A549 (cell line): ENCODE measurements around the gene SYNM.

ENCODE experiments used
- CEBPB ChIP-seq, 2 experiments: fragments of >200 bp in 1 of 2; sonication (Bioruptor Twin) in 1 of 2; formaldehyde crosslinking in 1 of 2; IDR thresholded peaks; 2 replicates each; pipeline ENCODE4 v1.6.1; 2012 to 2016
- CHD2 ChIP-seq: fragments of 150-350 bp; IDR thresholded peaks from 2 replicates; pipeline ENCODE4 v1.6.1; 2014; ENCODE audit warnings: low read length; ENCODE audit not compliant: partially characterized antibody
- CTCF ChIP-seq: fragments of >200 bp; sonication (Bioruptor Twin); formaldehyde crosslinking; IDR thresholded peaks from 3 replicates; pipeline ENCODE4 v1.5.1; 2016
- FOXS1 ChIP-seq: fragments of 250-450 bp; sonication (Bioruptor Pico); IDR thresholded peaks from 2 replicates; pipeline ENCODE4 v1.5.0; 2020; ENCODE audit warnings: mild to moderate bottlenecking, moderate library complexity
- GATA3 ChIP-seq: IDR thresholded peaks from 2 replicates; pipeline ENCODE4 v1.6.1; 2012; ENCODE audit warnings: borderline replicate concordance
- KDM1A ChIP-seq: fragments of 200-600 bp; sonication (generic); IDR thresholded peaks from 2 replicates; pipeline ENCODE4 v1.6.1; 2016; ENCODE audit warnings: low read depth, mild to moderate bottlenecking
- NR3C1 ChIP-seq: fragments of >200 bp; sonication (Bioruptor Twin); formaldehyde crosslinking; IDR thresholded peaks from 3 replicates; pipeline ENCODE4 v1.6.1; 2017
- POLR2AphosphoS2 ChIP-seq: conservative IDR thresholded peaks from 2 replicates; pipeline ENCODE4 v1.6.1; 2012; ENCODE audit warnings: low read length, improper control_type of control experiment, inconsistent platforms
- USF2 ChIP-seq: fragments of 450-650 bp; IDR thresholded peaks from 2 replicates; pipeline ENCODE4 v1.6.1; 2014; ENCODE audit warnings: antibody characterized with exemption

- TF ChIP-seq CTCF (no peak), FOXS1 (CRISPR knock-in tag) (no peak), POLR2AphosphoS2 (no peak), GATA3 (no peak), CHD2 (no peak), NR3C1 (no peak), KDM1A (no peak), CEBPB (IDR thresholded peaks at IDR 0.05) (no peak), USF2 (no peak)
Measured at GRCh38 chr15:99074446-99074845, 30.4 kb upstream of the SYNM start.
